Measurements from ENCODE around the gene WSCD1.

- TF ChIP-seq CTCF (conservative IDR thresholded peaks at IDR 0.05; ENCODE audit: low read length) (no peak), EZH2phosphoT487 (IDR thresholded peaks at IDR 0.05; ENCODE audit: borderline replicate concordance, low read depth, low read length) (no peak)
These were observed 15.8 kb upstream of the WSCD1 start for GRCh38 chr17:6054372-6054771.

Measured in OCI-LY7 (cell line).